NK-92 (cell line): ENCODE measurements around the gene ALDH1L1.

ENCODE experiments used
- DNase-seq: peaks from one replicate; lab custom pipeline; 2025; ENCODE audit not compliant: unreplicated experiment; lab: John Stamatoyannopoulos, UW

ALDH1L1 gene

GRCh38 chr3:126124148-126124868, 56.1 kb downstream of the ALDH1L1 start:
- no peak for DNase-seq

GRCh38 chr3:126121632-126122031, 58.8 kb downstream of the ALDH1L1 start:
- no peak for DNase-seq

GRCh38 chr3:126121074-126121473, 59.3 kb downstream of the ALDH1L1 start:
- no peak for DNase-seq

- no peak for DNase-seq
Observed at GRCh38 chr3:126119976-126120375, 60.4 kb downstream of the ALDH1L1 start.

- no peak for DNase-seq
Observed at GRCh38 chr3:126119008-126119675, 61.2 kb downstream of the ALDH1L1 start.

- DNase-seq: no peak
Observed at GRCh38 chr3:126118591-126118990, 61.8 kb downstream of the ALDH1L1 start.

GRCh38 chr3:126117786-126118185, 62.6 kb downstream of the ALDH1L1 start:
- DNase-seq: no peak

GRCh38 chr3:126117212-126117611, 63.2 kb downstream of the ALDH1L1 start:
- DNase-seq: no peak

- DNase-seq: no peak
Observed at GRCh38 chr3:126116526-126116925, 63.9 kb downstream of the ALDH1L1 start.

- no peak for DNase-seq
Observed at GRCh38 chr3:126114443-126115386, 65.7 kb downstream of the ALDH1L1 start.

- no peak for DNase-seq
Observed at GRCh38 chr3:126113733-126114442, 66.5 kb downstream of the ALDH1L1 start.

GRCh38 chr3:126113238-126113555, 67.2 kb downstream of the ALDH1L1 start:
- no peak for DNase-seq

- DNase-seq: no peak
Observed at GRCh38 chr3:126112531-126113237, 67.7 kb downstream of the ALDH1L1 start.

GRCh38 chr3:126111566-126112475, 68.6 kb downstream of the ALDH1L1 start:
- DNase-seq: no peak

- no peak for DNase-seq
Observed at GRCh38 chr3:126111126-126111551, 69.2 kb downstream of the ALDH1L1 start.

- no peak for DNase-seq
Observed at GRCh38 chr3:126110431-126111125, 69.8 kb downstream of the ALDH1L1 start.

- DNase-seq: no peak
Observed at GRCh38 chr3:126109880-126110235, 70.5 kb downstream of the ALDH1L1 start.

- no peak for DNase-seq
Observed at GRCh38 chr3:126109146-126109879, 71.1 kb downstream of the ALDH1L1 start.
